Type B pancreatic cell (in vitro differentiated cells): ENCODE data around the gene RAB39B. TPM values are rescaled to one million over a fixed set of nuclear protein-coding genes. Genes with fewer than 3 reads are reported as not detected.

Source experiments
- DNase-seq: peaks from one replicate; pipeline ENCODE4 v3.0.0; 2021; ENCODE audit warnings: mixed read lengths; ENCODE audit not compliant: unreplicated experiment; ENCODE audit errors: extremely low spot score
- H3K27ac Mint-ChIP-seq: 2 replicates; pipeline ENCODE4 v1.8.0; 2021; ENCODE audit warnings: mild to moderate bottlenecking, mixed read lengths
- H3K27me3 Mint-ChIP-seq: 2 replicates; pipeline ENCODE4 v1.8.0; 2021; ENCODE audit warnings: mixed read lengths
- H3K36me3 Mint-ChIP-seq: 2 replicates; pipeline ENCODE4 v1.8.0; 2021; ENCODE audit warnings: mixed read lengths
- H3K4me1 Mint-ChIP-seq: one replicate; pipeline ENCODE4 v1.8.0; 2021; ENCODE audit warnings: mixed read lengths; ENCODE audit not compliant: unreplicated experiment
- H3K4me3 Mint-ChIP-seq: 2 replicates; pipeline ENCODE4 v1.8.0; 2021; ENCODE audit warnings: mild to moderate bottlenecking, mixed read lengths
- H3K9me3 Mint-ChIP-seq: 2 replicates; pipeline ENCODE4 v1.8.0; 2021; ENCODE audit warnings: mixed read lengths
- CTCF ChIP-seq: fragments of 200-600 bp; sonication (generic); conservative IDR thresholded peaks from 2 replicates; pipeline ENCODE4 v1.5.0; 2021; ENCODE audit warnings: antibody characterized with exemption, mild to moderate bottlenecking
- total RNA-seq: library from RNA; stranded (reverse); gene quantifications from 2 replicates; pipeline ENCODE4 v1.2.1, GENCODE V29; 2021; ENCODE audit warnings: low replicate concordance

The RAB39B gene
- total RNA-seq, 1 donor from 2014 or later, result 4.0 TPM

- no peak for DNase-seq
- Mint-ChIP-seq H3K9me3 (peaks cover 3% of the 10 kb centered on the region), H3K36me3 (no peaks in the 10 kb centered on the region), H3K27ac (no peak overlapping the region), H3K4me3 (no peak overlapping the region), H3K27me3 (no peaks in the 10 kb centered on the region), H3K4me1 (no peaks in the 10 kb centered on the region)
- no peak for TF ChIP-seq CTCF
These were observed 2.1 kb upstream of the RAB39B start for GRCh38 chrX:155266439-155266838.

GRCh38 chrX:155262970-155263754, 1.1 kb downstream of the RAB39B start:
- peak overlapping the region; percentile 77 for H3K4me3 Mint-ChIP-seq
- H3K27ac Mint-ChIP-seq, result no peak overlapping the region
- TF ChIP-seq CTCF, result no peak
- H3K4me1 Mint-ChIP-seq, result no peaks in the 10 kb centered on the region
- H3K36me3 Mint-ChIP-seq, result no peaks in the 10 kb centered on the region
- no peak for DNase-seq
- H3K27me3 Mint-ChIP-seq, result no peaks in the 10 kb centered on the region
- no peaks in the 10 kb centered on the region for H3K9me3 Mint-ChIP-seq

DNA sequence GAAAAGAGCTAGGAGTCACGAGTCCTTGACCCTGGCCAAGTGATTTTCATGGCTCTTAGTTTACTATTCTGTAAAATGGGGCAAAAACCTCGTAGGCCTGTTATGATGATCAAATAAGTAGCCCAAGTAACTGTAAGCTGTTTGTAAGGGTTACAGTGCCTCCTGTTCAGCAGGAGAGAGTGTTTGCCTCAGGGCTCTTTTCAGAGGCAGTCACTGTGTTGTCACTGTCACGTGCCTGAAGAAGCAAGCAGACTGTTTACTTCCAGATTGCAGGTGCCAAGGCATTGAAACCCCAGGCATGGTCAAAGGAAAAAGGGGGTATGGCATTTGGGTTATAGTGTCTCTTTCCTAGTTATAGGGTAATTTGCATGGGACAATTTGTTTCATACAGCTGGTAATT, 4.5 kb downstream of the RAB39B start:
- Mint-ChIP-seq H3K27ac (no peak overlapping the region), H3K36me3 (no peaks in the 10 kb centered on the region), H3K9me3 (no peaks in the 10 kb centered on the region), H3K4me3 (no peak overlapping the region), H3K4me1 (no peaks in the 10 kb centered on the region), H3K27me3 (no peaks in the 10 kb centered on the region)
- no peak for TF ChIP-seq CTCF
- no peak for DNase-seq

DNA sequence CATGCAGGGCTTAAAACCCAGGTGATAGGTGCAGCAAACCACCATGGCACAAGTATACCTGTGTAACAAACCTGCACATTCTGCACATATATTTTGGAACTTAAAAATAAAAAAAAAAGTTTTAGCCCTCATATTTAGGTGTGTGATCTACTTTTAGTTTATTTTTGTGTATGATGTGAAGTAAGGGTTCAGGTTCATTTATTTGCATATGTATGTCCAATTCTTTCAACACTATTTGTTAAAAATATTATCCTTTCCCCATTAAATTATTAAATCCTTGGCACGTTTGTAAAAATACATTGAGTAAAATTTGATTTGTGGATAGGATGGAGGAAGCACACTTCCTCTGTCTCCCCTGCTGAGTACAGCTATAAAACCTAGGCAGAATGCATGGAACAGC, 12.9 kb downstream of the RAB39B start:
- Mint-ChIP-seq H3K9me3 (no peaks in the 10 kb centered on the region), H3K36me3 (no peaks in the 10 kb centered on the region), H3K27me3 (no peaks in the 10 kb centered on the region), H3K27ac (no peak overlapping the region), H3K4me3 (no peak overlapping the region), H3K4me1 (no peaks in the 10 kb centered on the region)
- TF ChIP-seq CTCF, result no peak
- no peak for DNase-seq

- no peak for DNase-seq
- TF ChIP-seq CTCF, result no peak
- no peak overlapping the region for H3K27ac Mint-ChIP-seq
- no peak overlapping the region for H3K4me3 Mint-ChIP-seq
- no peaks in the 10 kb centered on the region for H3K4me1 Mint-ChIP-seq
- H3K36me3 Mint-ChIP-seq, result no peaks in the 10 kb centered on the region
- H3K9me3 Mint-ChIP-seq, result no peaks in the 10 kb centered on the region
- H3K27me3 Mint-ChIP-seq, result no peaks in the 10 kb centered on the region
These were observed 16.8 kb downstream of the RAB39B start for GRCh38 chrX:155247497-155247896.
